Non-pigmented ciliary epithelial cell (primary cell): ENCODE results near the gene MLXIPL.
"Not testable (repeated sequence)": the region's sequence is repeated elsewhere in the genome, so short reads cannot be mapped to it uniquely, and the experiment has no call there.

Experiments used
- DNase-seq: peaks from one replicate; pipeline ENCODE4 v3.0.0-alpha.2; 2010; ENCODE audit warnings: low read depth

MLXIPL gene, protein sequence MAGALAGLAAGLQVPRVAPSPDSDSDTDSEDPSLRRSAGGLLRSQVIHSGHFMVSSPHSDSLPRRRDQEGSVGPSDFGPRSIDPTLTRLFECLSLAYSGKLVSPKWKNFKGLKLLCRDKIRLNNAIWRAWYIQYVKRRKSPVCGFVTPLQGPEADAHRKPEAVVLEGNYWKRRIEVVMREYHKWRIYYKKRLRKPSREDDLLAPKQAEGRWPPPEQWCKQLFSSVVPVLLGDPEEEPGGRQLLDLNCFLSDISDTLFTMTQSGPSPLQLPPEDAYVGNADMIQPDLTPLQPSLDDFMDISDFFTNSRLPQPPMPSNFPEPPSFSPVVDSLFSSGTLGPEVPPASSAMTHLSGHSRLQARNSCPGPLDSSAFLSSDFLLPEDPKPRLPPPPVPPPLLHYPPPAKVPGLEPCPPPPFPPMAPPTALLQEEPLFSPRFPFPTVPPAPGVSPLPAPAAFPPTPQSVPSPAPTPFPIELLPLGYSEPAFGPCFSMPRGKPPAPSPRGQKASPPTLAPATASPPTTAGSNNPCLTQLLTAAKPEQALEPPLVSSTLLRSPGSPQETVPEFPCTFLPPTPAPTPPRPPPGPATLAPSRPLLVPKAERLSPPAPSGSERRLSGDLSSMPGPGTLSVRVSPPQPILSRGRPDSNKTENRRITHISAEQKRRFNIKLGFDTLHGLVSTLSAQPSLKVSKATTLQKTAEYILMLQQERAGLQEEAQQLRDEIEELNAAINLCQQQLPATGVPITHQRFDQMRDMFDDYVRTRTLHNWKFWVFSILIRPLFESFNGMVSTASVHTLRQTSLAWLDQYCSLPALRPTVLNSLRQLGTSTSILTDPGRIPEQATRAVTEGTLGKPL

GRCh38 chr7:73623798-73624668, at the start of gene MLXIPL:
Gene MLXIPL (minus strand): TSS chr7:73624522. CDS start chr7:73624492, 30 bp downstream.
- DNase-seq: no peak

DNA sequence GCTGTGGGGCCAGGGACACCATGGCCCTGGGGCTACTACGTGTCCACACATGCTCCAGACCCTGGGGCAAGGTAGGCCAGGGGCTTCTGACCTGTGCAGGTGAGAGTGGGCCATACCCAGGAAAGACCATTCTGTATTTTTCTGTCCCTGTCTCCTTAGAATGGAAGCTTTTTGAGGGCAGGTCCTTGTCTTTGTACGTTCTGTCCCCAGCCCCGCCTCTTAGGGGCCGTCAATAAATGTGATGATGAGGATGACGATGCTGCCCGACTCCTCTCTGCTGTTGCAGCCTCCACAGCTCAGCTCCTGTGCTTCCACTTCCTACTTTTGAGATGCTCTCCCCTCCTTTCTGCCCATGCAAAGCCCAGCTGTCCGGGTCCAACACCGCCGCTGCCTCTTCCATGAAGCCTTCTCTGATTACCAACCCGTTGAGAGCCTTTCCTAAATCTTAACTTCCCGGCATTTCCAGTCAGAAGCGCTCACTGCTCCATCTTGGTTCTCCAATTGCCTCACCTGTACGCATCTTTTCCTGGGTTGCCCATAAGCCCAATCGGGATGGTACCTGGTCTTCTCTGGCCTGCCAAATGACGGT, 47.6 kb upstream of the MLXIPL start:
- DNase-seq: no peak

DNA sequence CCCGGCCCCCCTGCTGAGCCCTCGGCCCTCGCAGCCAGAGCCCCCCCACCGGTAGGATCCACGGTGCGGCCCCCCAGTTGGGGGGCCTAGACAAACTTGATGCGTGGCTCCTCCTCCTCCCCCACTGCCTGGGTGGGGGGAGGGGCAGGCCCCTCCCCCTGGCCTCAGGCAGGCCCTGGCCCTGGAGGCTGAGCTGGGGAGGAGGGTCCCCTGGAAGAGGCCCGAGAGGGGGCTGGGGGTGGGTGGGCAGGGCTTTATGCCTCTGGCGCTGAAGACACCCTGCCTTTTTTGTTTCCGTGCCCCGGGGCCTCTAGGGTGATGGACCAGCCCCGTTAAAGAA, 47.0 kb upstream of the MLXIPL start:
- DNase-seq: no peak

DNA sequence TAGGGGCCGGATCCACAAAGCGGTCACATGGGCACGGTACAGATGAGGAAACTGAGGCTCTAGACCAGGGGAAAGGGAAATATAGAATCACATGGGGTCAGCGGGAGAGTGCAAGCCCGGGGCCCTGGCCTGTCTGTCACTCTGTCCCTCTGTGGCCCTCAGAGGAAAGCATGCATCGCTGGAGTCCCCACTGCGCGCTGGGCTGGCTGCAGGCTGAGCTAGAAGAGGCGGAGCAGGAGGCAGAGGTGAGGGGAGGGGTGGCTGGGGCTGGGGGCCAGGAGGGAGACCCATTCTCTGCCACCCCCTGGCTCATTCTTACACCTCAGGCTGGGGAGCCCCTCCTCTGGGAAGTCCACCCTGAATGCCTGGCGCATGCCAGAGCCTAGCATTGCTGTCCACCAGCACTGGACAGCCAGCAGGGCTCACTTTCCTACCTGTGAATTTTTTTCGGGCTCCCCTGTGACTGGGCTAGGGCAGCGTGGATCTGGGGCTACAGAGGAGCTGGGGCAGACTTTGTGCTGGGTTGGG, 45.6 kb upstream of the MLXIPL start:
- no peak for DNase-seq

GRCh38 chr7:73669288-73669701, 45.0 kb upstream of the MLXIPL start:
- no peak for DNase-seq

GRCh38 chr7:73668886-73669230, 44.5 kb upstream of the MLXIPL start:
- DNase-seq: no peak

- DNase-seq: no peak
Observed at GRCh38 chr7:73668103-73668885, 44.0 kb upstream of the MLXIPL start.

DNA sequence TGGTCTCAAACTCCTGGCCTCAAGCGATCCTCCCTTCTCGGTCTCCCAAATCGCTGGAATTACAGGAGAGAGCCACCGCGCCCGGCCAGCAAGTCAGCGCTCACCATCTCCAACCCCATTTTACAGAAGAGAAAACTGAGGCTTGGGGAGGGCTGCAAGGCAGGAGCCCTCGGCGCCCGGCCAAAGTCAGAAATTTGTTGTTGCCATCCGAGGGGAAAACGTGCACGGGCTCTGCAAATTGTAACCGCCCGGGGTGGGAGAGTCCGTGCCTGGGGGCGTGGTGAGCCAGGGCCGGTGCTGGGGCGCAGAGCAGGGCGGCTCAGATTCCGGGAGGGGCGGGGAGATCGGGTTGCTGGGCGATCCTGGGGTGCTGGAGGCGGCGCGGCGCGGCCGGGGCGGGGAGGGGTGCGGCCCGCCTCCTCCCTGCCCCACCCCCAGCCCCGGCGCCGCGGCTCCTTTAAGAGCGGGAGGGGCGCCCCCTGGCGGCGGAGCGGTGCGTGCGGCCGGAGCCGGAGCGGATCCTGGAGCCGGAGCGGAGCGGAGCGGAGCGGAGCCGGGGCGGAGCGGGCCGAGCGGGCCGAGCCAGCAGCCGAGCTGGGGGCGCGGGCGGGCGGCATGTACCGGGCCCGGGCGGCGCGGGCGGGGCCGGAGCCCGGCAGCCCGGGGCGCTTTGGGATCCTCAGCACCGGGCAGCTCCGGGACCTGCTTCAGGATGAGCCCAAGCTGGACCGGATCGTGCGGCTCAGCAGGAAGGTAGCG, 43.2 kb upstream of the MLXIPL start, which contains the start of gene VPS37D:
TSS of gene VPS37D (plus strand) at position 488 of the 759 bp plus-strand sequence. CDS start at position 616, 128 bp downstream.
- DNase-seq: peak; percentile 23

DNA sequence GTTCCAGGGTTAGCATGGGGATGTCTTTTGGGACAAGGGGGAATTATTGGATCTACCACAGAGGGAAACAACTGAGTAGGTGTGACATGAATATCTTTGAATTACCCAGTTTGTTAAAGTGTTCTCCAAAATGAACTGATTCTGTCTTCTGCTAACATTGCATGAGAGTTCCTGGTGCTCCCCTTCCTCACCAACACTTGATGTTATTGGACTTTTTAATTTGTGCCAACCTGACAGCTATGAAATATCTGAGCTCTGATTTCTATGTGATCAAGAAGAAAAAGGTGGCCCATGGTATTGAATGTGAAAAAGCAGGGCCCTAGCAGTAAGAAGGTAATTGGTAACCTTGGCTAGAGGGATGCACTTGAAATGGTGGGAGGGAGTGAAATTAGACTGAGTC, 38.7 kb upstream of the MLXIPL start:
- DNase-seq: no peak

DNA sequence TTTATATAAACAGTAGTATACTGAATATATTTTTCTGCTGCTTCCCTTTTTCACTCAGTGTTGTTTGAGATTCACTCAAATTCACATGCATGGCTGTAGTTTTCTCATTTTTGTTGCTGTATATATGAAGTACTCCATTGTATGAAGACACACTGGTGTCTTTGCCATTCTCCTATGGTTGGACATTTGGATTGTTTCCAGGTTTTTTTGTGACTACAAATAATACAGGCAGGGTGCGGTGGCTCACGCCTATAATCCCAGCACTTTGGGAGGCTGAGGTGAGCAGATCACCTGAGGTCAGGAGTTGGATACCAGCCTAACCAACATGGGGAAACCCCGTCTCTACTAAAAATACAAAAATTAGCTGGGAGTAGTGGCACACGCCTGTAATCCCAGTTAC, 36.3 kb upstream of the MLXIPL start:
- DNase-seq: not testable (repeated sequence)

- no peak for DNase-seq
Observed at GRCh38 chr7:73659983-73660382, 35.7 kb upstream of the MLXIPL start.

- DNase-seq: not testable (repeated sequence)
Observed at GRCh38 chr7:73655309-73655708, 31.0 kb upstream of the MLXIPL start.

DNA sequence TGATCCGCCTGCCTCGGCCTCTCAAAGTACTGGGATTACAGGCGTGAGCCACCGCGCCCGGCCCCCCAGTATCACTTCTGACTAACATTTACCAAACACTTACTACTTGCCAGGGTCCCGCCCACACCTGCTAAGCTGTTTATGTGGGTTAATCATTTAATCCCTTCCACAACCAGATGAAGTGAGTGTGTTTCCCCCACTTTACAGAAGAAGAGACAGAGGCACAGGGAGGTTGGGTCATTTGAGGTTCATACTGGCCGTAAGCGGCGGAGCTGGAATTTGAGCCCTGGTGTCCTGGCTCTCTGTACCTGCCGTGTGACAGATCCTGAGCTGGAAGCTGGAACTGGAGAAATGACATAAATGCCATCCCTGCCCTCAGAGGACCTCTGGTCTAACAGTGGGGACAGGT, 28.2 kb upstream of the MLXIPL start:
- DNase-seq: no peak

DNA sequence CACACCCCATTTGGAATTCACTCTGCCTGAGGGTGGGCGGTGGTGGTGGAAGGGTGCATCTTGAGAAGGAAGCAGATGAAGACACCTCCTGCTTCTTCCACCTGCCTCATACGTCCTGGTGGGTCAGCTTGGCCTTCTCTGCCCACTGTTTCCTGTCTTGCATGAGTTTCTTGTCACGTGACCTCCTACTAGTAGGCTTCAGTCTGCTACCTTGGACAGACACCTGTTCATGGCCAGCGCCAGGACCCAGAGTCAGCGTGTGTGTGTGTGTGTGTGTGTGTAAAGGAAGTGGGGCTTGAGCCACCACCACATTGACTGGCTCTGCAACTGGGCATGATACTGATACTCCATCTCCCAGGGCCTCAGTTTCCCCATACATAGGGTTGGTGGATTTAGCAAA, 26.2 kb upstream of the MLXIPL start:
- no peak for DNase-seq

- DNase-seq: no peak
Observed at GRCh38 chr7:73649576-73649975, 25.3 kb upstream of the MLXIPL start.

GRCh38 chr7:73648593-73649332, 24.4 kb upstream of the MLXIPL start:
- DNase-seq: no peak

GRCh38 chr7:73647725-73648592, 23.6 kb upstream of the MLXIPL start:
- DNase-seq: no peak
